Measurements from ENCODE around the gene NPFFR1.

NPFFR1 gene

GRCh38 chr10:70303730-70304129 is 19.9 kb upstream of the NPFFR1 start:
- no peak for DNase-seq (ENCODE audit: low spot score)
- Histone ChIP-seq H3K9ac (ENCODE audit: low read depth, low read length, poor library complexity) (no peak overlapping the region), H3K27ac (replicated peaks; ENCODE audit: low read length) (no peak overlapping the region), H3K36me3 (replicated peaks in 1 of 2; ENCODE audit: control insufficient read depth in 2 of 2, insufficient read depth in 2 of 2, low read length in 2 of 2) (peaks cover 8 to 12% of the 10 kb centered on the region in 2 donors), H4K91ac (ENCODE audit: low read depth, low read length, poor library complexity) (no peak overlapping the region), H3K4me2 (ENCODE audit: insufficient read depth, low read length, poor library complexity, severe bottlenecking) (no peak overlapping the region), H4K8ac (ENCODE audit: low read depth, low read length) (no peak overlapping the region), H2BK120ac (ENCODE audit: low read depth, low read length) (no peak overlapping the region), H2BK5ac (ENCODE audit: low read length) (no peak overlapping the region), H2AK5ac (ENCODE audit: low read depth, low read length) (no peak overlapping the region), H3K4me3 (ENCODE audit: low read length in 2 of 2) (no peak overlapping the region), H3K14ac (ENCODE audit: low read length) (no peak overlapping the region), H3K23ac (ENCODE audit: low read depth, low read length, poor library complexity) (no peak overlapping the region), H3K79me1 (ENCODE audit: low read depth, low read length) (no peaks in the 10 kb centered on the region), H3K4ac (ENCODE audit: low read length) (no peak overlapping the region), H3K9me3 (replicated peaks in 1 of 2; ENCODE audit: control insufficient read depth in 2 of 2, insufficient read depth in 1 of 2, low read depth in 1 of 2, low read length in 2 of 2) (no peaks in the 10 kb centered on the region), H3K18ac (ENCODE audit: low read length) (no peak overlapping the region), H2BK15ac (ENCODE audit: low read length) (no peak overlapping the region), H2AFZ (ENCODE audit: low read length) (no peak overlapping the region), H3K27me3 (ENCODE audit: control insufficient read depth in 3 of 3, insufficient read depth in 3 of 3, low read depth in 1 of 3, low read length in 3 of 3) (no peaks in the 10 kb centered on the region), H2BK12ac (ENCODE audit: low read length) (no peak overlapping the region), H3K4me1 (ENCODE audit: control insufficient read depth in 2 of 2, insufficient read depth in 1 of 2, low read depth in 1 of 2, low read length in 2 of 2) (no peaks in the 10 kb centered on the region)
- WGBS, 2 donors (ENCODE audit: extremely low coverage in 2 of 2, insufficient read length in 2 of 2, insufficient replicate concordance in 1 of 2) = no CpG with 5 or more reads among the region's 2 CpGs

GRCh38 chr10:70302292-70302691 is 18.5 kb upstream of the NPFFR1 start:
- Histone ChIP-seq H4K8ac (ENCODE audit: low read depth, low read length) (no peak overlapping the region), H3K27ac (replicated peaks; ENCODE audit: low read length) (no peak overlapping the region), H3K9me3 (replicated peaks in 1 of 2; ENCODE audit: control insufficient read depth in 2 of 2, insufficient read depth in 1 of 2, low read depth in 1 of 2, low read length in 2 of 2) (no peaks in the 10 kb centered on the region), H3K4me2 (ENCODE audit: insufficient read depth, low read length, poor library complexity, severe bottlenecking) (no peak overlapping the region), H2BK12ac (ENCODE audit: low read length) (no peak overlapping the region), H3K4me3 (ENCODE audit: low read length in 2 of 2) (no peak overlapping the region), H4K91ac (ENCODE audit: low read depth, low read length, poor library complexity) (no peak overlapping the region), H2BK15ac (ENCODE audit: low read length) (no peak overlapping the region), H2BK120ac (ENCODE audit: low read depth, low read length) (no peak overlapping the region), H3K36me3 (replicated peaks in 1 of 2; ENCODE audit: control insufficient read depth in 2 of 2, insufficient read depth in 2 of 2, low read length in 2 of 2) (peaks cover 8 to 12% of the 10 kb centered on the region in 2 donors), H3K14ac (ENCODE audit: low read length) (no peak overlapping the region), H2AK5ac (ENCODE audit: low read depth, low read length) (no peak overlapping the region), H3K18ac (ENCODE audit: low read length) (no peak overlapping the region), H3K4me1 (ENCODE audit: control insufficient read depth in 2 of 2, insufficient read depth in 1 of 2, low read depth in 1 of 2, low read length in 2 of 2) (peaks cover 0 to under 1% of the 10 kb centered on the region in 2 donors), H3K79me1 (ENCODE audit: low read depth, low read length) (no peaks in the 10 kb centered on the region), H2BK5ac (ENCODE audit: low read length) (no peak overlapping the region), H3K23ac (ENCODE audit: low read depth, low read length, poor library complexity) (no peak overlapping the region), H2AFZ (ENCODE audit: low read length) (no peak overlapping the region), H3K9ac (ENCODE audit: low read depth, low read length, poor library complexity) (no peak overlapping the region), H3K27me3 (ENCODE audit: control insufficient read depth in 3 of 3, insufficient read depth in 3 of 3, low read depth in 1 of 3, low read length in 3 of 3) (no peaks in the 10 kb centered on the region), H3K4ac (ENCODE audit: low read length) (no peak overlapping the region)
- DNase-seq (ENCODE audit: low spot score) = no peak
- WGBS, 2 donors (ENCODE audit: extremely low coverage in 2 of 2, insufficient read length in 2 of 2, insufficient replicate concordance in 1 of 2) = 100% methylated on average over 1 of the region's 3 CpGs; no CpG with 5 or more reads in 1 of the 2 donors

- no peak overlapping the region for H3K14ac ChIP-seq (ENCODE audit: low read length)
- H3K9ac ChIP-seq (ENCODE audit: low read depth, low read length, poor library complexity) = peak overlapping the region; percentile 47
- no peak overlapping the region for H2AFZ ChIP-seq (ENCODE audit: low read length)
- no peak overlapping the region for H4K91ac ChIP-seq (ENCODE audit: low read depth, low read length, poor library complexity)
- WGBS, 2 donors (ENCODE audit: extremely low coverage in 2 of 2, insufficient read length in 2 of 2, insufficient replicate concordance in 1 of 2) = no CpG with 5 or more reads among the region's 19 CpGs
- H3K4me1 ChIP-seq (ENCODE audit: control insufficient read depth in 2 of 2, insufficient read depth in 1 of 2, low read depth in 1 of 2, low read length in 2 of 2) = peaks cover 0 to 3% of the 10 kb centered on the region in 2 donors
- H2BK120ac ChIP-seq (ENCODE audit: low read depth, low read length) = no peak overlapping the region
- H2BK5ac ChIP-seq (ENCODE audit: low read length) = no peak overlapping the region
- no peak overlapping the region for H3K18ac ChIP-seq (ENCODE audit: low read length)
- no peak overlapping the region for H3K27ac ChIP-seq (replicated peaks; ENCODE audit: low read length)
- H3K23ac ChIP-seq (ENCODE audit: low read depth, low read length, poor library complexity) = no peak overlapping the region
- H2BK15ac ChIP-seq (ENCODE audit: low read length) = no peak overlapping the region
- no peak overlapping the region for H2BK12ac ChIP-seq (ENCODE audit: low read length)
- H3K4ac ChIP-seq (ENCODE audit: low read length) = no peak overlapping the region
- DNase-seq (ENCODE audit: low spot score) = no peak
- H3K4me3 ChIP-seq (ENCODE audit: low read length in 2 of 2) = no peak overlapping the region
- H3K27me3 ChIP-seq (ENCODE audit: control insufficient read depth in 3 of 3, insufficient read depth in 3 of 3, low read depth in 1 of 3, low read length in 3 of 3) = no peaks in the 10 kb centered on the region
- no peaks in the 10 kb centered on the region for H3K9me3 ChIP-seq (replicated peaks in 1 of 2; ENCODE audit: control insufficient read depth in 2 of 2, insufficient read depth in 1 of 2, low read depth in 1 of 2, low read length in 2 of 2)
- no peak overlapping the region for H4K8ac ChIP-seq (ENCODE audit: low read depth, low read length)
- no peak overlapping the region for H2AK5ac ChIP-seq (ENCODE audit: low read depth, low read length)
- no peak overlapping the region for H3K4me2 ChIP-seq (ENCODE audit: insufficient read depth, low read length, poor library complexity, severe bottlenecking)
- H3K79me1 ChIP-seq (ENCODE audit: low read depth, low read length) = no peaks in the 10 kb centered on the region
- H3K36me3 ChIP-seq (replicated peaks in 1 of 2; ENCODE audit: control insufficient read depth in 2 of 2, insufficient read depth in 2 of 2, low read length in 2 of 2) = peaks cover 8 to 12% of the 10 kb centered on the region in 2 donors
These were observed 17.2 kb upstream of the NPFFR1 start for GRCh38 chr10:70300908-70301597.

GRCh38 chr10:70300461-70300860 is 16.7 kb upstream of the NPFFR1 start:
- Histone ChIP-seq H3K79me1 (ENCODE audit: low read depth, low read length) (no peaks in the 10 kb centered on the region), H3K9ac (ENCODE audit: low read depth, low read length, poor library complexity) (no peak overlapping the region), H4K91ac (ENCODE audit: low read depth, low read length, poor library complexity) (no peak overlapping the region), H2BK12ac (ENCODE audit: low read length) (no peak overlapping the region), H3K18ac (ENCODE audit: low read length) (no peak overlapping the region), H3K23ac (ENCODE audit: low read depth, low read length, poor library complexity) (no peak overlapping the region), H2BK5ac (ENCODE audit: low read length) (no peak overlapping the region), H3K27ac (replicated peaks; ENCODE audit: low read length) (no peak overlapping the region), H2AK5ac (ENCODE audit: low read depth, low read length) (no peak overlapping the region), H4K8ac (ENCODE audit: low read depth, low read length) (no peak overlapping the region), H3K27me3 (ENCODE audit: control insufficient read depth in 3 of 3, insufficient read depth in 3 of 3, low read depth in 1 of 3, low read length in 3 of 3) (no peaks in the 10 kb centered on the region), H3K9me3 (replicated peaks in 1 of 2; ENCODE audit: control insufficient read depth in 2 of 2, insufficient read depth in 1 of 2, low read depth in 1 of 2, low read length in 2 of 2) (no peaks in the 10 kb centered on the region), H2AFZ (ENCODE audit: low read length) (no peak overlapping the region), H3K14ac (ENCODE audit: low read length) (no peak overlapping the region), H3K4me2 (ENCODE audit: insufficient read depth, low read length, poor library complexity, severe bottlenecking) (no peak overlapping the region), H2BK120ac (ENCODE audit: low read depth, low read length) (no peak overlapping the region), H3K4me3 (ENCODE audit: low read length in 2 of 2) (no peak overlapping the region), H3K36me3 (replicated peaks in 1 of 2; ENCODE audit: control insufficient read depth in 2 of 2, insufficient read depth in 2 of 2, low read length in 2 of 2) (peaks cover 8 to 12% of the 10 kb centered on the region in 2 donors), H3K4me1 (ENCODE audit: control insufficient read depth in 2 of 2, insufficient read depth in 1 of 2, low read depth in 1 of 2, low read length in 2 of 2) (peaks cover 0 to 3% of the 10 kb centered on the region in 2 donors), H3K4ac (ENCODE audit: low read length) (no peak overlapping the region), H2BK15ac (ENCODE audit: low read length) (no peak overlapping the region)
- no peak for DNase-seq (ENCODE audit: low spot score)
- WGBS, 2 donors (ENCODE audit: extremely low coverage in 2 of 2, insufficient read length in 2 of 2, insufficient replicate concordance in 1 of 2) = no CpG with 5 or more reads among the region's 6 CpGs

Measured in neuronal stem cell (in vitro differentiated cells).